Left colon (tissue), 2 donors: ENCODE data around the gene RAPGEF4. TPM values are rescaled to one million over a fixed set of nuclear protein-coding genes. Genes with fewer than 3 reads are reported as not detected.

ENCODE experiments used
- ATAC-seq: fragments of 200-7000 bp; cut with Tn5 transposase; one replicate; pipeline ENCODE4 v1.9.1; 2020; ENCODE audit warnings: mild to moderate bottlenecking, moderate library complexity
- DNase-seq, 2 donors: peaks; one replicate each; pipeline ENCODE4 v3.0.0-alpha.2; 2020
- intact Hi-C, 2 donors: fragments of 100-400 bp; cut with DNase I in 1 of 2; cut with micrococcal nuclease in 1 of 2; formaldehyde crosslinking; loops; one replicate each; pipeline versions ENCODE4 v1.11.2 to v1.14.0; 2022; cut with DNase I, micrococcal nuclease
- total RNA-seq, 2 donors: library from RNA; stranded (reverse); fragmentation: NEBNext Ultra II Directional; extraction: Animal tissue kit (Norgen Biotek cat#: 25700); gene quantifications; one replicate each; pipeline ENCODE4 v1.2.1, GENCODE V29; 2021
- donor health status: DM: no; HTN: no; CAD: no.
- donor health status: DM: yes; HTN: yes; CAD: no.

Gene RAPGEF4
- total RNA-seq, 2 donors from 2014 or later, result 1.2 to 2.3 TPM

DNA sequence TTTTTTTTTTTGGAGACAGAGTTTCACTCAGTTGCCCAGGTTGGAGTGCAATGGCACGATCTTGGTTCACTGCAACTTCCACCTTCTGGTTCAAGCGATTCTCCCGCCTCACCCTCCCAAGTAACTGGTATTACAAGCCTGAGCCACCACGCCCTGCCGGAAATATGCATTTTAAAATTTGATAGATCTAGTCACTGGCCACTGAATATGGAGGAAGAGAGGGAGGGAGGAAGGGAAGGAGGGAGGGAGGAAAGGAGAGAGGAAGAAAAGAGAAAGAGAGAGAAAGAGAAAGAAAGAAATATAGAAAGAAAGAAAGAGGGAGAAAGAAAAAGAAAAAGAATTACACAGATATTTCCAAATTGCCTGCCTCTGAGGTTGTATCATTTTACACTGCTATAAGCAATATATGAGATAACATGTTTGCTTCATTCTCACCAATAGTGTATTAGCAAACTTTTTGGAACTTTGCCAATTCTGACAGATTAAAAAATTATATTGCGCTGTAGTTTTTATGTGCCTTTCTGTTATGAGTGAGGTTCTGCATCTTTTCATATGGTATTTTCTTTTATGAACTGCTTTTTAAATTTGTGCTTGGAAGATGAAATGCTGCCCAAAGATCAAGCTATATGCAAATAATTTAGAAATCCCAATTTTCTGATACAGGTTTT, 178.8 kb downstream of the RAPGEF4 start:
- ATAC-seq (peak; percentile 56), DNase-seq (peak in 1 of 2 donors; percentile 12)
- intact Hi-C loops, result no loop called here

GRCh38 chr2:172917716-172918115, 182.1 kb downstream of the RAPGEF4 start:
- ATAC-seq (no peak), DNase-seq (no peak)
- intact Hi-C loops, result no loop called here

DNA sequence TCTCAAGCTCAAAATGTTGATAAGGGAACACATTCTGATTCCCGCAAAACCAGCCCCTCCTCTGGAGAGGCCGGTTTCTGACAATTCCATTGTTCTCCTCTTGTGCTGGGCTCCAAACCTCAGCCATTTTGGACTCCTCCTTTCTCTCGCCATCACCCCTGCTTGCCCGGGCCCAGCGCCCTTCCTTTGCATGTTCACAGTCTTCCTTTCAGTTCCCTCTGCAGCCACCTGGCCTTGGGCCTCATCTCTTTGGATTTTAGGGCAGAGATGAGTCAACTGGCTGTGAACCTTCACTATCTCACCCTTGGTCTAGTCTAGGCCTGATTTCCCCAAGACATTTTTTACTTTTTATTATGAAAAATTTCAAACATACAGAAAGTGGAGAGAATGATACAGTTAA, 184.1 kb downstream of the RAPGEF4 start:
- ATAC-seq, result no peak
- DNase-seq, result no peak
- intact Hi-C loops, result no loop called here

GRCh38 chr2:172921532-172922236, 186.0 kb downstream of the RAPGEF4 start:
- no peak for ATAC-seq

GRCh38 chr2:172922306-172922705, 186.7 kb downstream of the RAPGEF4 start:
- no peak for ATAC-seq
- intact Hi-C loops, result no loop called here
- DNase-seq, result no peak

More at GRCh38 chr2:172921532-172922236, 186.0 kb downstream of the RAPGEF4 start:
- intact Hi-C loops, result no loop called here
- DNase-seq, result no peak

GRCh38 chr2:172922815-172923214, 187.2 kb downstream of the RAPGEF4 start:
- ATAC-seq (no peak), DNase-seq (no peak)
- intact Hi-C loops, result no loop called here

- ATAC-seq (no peak), DNase-seq (no peak)
- intact Hi-C loops, result no loop called here
Observed at GRCh38 chr2:172924097-172924660, 188.5 kb downstream of the RAPGEF4 start.

GRCh38 chr2:172925600-172925999, 190.0 kb downstream of the RAPGEF4 start:
- ATAC-seq, result no peak
- intact Hi-C loops, result no loop called here
- DNase-seq, result no peak

GRCh38 chr2:172926785-172927640, 191.4 kb downstream of the RAPGEF4 start:
- intact Hi-C loops, result no loop called here
- DNase-seq (no peak), ATAC-seq (no peak)

- ATAC-seq (no peak), DNase-seq (no peak)
- intact Hi-C loops, result no loop called here
Observed at GRCh38 chr2:172927641-172928357, 192.2 kb downstream of the RAPGEF4 start.

- no peak for ATAC-seq
- DNase-seq, result no peak
- intact Hi-C loops, result no loop called here
Observed at GRCh38 chr2:172928756-172929155, 193.1 kb downstream of the RAPGEF4 start.

DNA sequence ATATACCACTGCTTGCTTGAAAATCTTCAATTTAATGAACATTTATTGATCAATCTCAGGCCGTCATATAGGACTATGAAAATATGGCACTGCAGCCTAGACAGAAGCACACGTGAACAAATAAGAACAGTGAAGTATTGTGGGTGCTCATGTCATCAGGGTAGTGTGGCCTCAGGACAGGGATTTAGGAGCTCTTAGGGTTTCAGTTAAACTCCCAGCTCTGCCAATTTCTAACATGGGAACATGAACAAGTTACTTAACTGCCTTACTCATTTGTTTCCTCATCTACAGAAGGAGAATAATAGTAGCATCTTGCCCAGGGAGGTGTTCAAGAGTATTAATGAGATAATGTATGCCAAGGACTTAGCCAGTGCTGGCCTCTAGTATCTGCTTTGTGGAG, 194.0 kb downstream of the RAPGEF4 start:
- intact Hi-C loops, result loop anchor here (5.0 to 10.0 kb wide), 3 partner anchors 65 to 125 kb away; no protein-coding TSS in a partner anchor
- ATAC-seq (no peak), DNase-seq (no peak)

DNA sequence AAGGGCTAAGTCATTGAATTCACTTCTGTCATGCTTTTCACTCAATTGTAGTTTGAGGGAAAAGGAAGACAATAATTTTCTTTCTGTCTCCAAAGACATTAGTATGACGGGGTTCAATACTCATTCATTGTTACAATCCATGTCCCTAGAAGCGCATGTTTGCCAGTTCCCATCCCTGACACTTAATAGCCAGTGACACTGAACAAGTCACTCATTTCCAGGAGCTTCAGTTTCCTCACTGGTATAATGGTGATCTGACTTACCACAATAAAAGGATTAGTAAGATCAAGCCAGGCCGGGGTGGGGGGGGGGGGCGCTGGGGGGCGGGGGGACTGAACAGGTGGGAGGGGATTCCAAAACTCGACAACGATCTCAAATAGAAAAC, 195.2 kb downstream of the RAPGEF4 start:
- DNase-seq (no peak), ATAC-seq (no peak)
- intact Hi-C loops, result loop anchor here (5.0 to 10.0 kb wide), 3 partner anchors 66 to 126 kb away; no protein-coding TSS in a partner anchor

DNA sequence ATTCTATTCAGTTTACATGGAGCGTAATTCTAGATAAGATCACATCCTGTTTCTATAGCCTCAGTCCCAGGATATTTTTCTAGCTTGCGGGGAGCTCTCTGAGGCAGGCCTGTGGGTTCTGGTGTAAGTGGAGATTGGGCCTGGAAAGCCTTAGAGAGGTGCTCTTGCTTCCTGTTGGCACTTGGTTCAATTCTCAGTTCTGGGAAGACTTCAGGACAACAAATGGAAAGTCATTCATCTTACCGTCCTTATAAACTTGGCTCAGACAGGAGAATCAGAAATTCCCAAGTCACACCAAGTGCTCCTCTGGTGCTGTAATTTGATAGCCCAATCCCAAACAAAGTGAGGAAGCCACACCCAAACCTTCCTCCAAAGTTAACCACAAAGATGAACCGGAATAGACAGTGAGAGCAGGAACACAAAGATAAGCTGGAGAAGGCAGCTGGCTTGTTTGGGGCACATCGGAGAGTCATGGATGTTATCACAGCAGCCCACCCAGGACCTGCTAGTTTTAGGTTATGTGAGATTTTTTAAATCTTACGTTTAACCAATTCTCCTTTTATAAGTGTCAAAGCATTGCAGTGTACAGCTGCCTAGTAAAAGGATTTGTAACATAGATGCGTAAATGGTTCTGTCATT, 195.7 kb downstream of the RAPGEF4 start:
- ATAC-seq (no peak), DNase-seq (no peak)
- intact Hi-C loops, result loop anchor here (5.0 to 10.0 kb wide), 3 partner anchors 67 to 127 kb away; no protein-coding TSS in a partner anchor

DNA sequence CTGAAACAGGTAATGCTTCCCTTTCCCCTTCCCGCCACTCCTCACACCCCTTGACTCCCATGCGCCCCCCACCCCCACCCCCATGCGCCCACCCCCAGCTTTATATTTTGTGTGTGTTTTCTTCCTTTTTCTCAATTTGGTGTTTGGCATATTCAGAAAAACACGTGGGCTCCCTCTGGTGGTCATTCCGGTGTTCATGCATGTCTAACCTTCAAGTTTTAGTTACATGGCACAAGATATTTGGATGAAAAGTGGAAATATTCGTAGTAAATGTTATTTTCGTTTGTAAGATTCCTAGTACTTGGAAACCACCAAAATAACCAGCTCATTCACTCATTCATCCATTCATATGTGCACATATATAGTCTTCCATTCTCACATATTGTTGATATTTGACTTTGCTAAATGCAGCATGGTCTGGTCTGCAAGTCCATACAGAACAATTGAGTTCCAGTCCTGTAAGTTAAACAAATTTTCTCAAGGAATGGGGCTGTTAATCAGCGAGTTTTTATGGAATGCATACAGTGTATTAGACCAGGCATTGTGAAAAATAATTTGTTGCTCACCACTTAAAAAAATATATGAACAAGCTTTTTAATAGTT, 196.4 kb downstream of the RAPGEF4 start:
- DNase-seq, result peak in 1 of 2 donors; percentile 78
- intact Hi-C loops, result loop anchor here (5.0 to 10.0 kb wide), 3 partner anchors 67 to 127 kb away; no protein-coding TSS in a partner anchor
- peak; percentile 55 for ATAC-seq

- DNase-seq, result no peak
- intact Hi-C loops, result loop anchor here (10.0 kb wide), 2 partner anchors 73 to 133 kb away; no protein-coding TSS in a partner anchor
- ATAC-seq, result peak; percentile 64
Observed at GRCh38 chr2:172937884-172938712, 202.5 kb downstream of the RAPGEF4 start.
